HG03575 (cell line): ENCODE data around the gene PAFAH1B2.

ENCODE experiments used
- ATAC-seq: cut with Tn5 transposase; IDR thresholded peaks from one replicate; pipeline ENCODE4 v1.9.1; 2021; ENCODE audit not compliant: unreplicated experiment, insufficient number of reproducible peaks, low FRiP score; ENCODE audit errors: extremely low read depth

Gene PAFAH1B2

GRCh38 chr11:117185736-117186430 lies 41.8 kb downstream of the PAFAH1B2 start:
- no peak for ATAC-seq

DNA sequence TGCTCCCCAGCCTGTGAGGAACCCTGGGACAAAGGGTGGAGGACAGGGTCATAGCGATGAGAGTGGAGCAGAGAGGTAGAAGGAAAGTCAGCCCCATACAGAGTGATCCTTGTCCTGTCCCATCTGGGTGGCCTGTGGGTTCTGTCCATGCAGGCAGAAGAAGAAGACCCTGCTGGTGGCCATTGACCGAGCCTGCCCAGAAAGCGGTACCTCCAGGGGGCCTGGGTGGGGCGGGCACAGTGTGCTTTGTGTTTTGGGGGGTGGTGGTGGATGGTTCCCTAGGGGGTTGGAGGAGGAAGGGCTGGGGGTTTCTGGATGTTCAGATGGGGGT lies 42.3 kb downstream of the PAFAH1B2 start:
- ATAC-seq: no peak

- ATAC-seq: no peak
These were observed 42.9 kb downstream of the PAFAH1B2 start for GRCh38 chr11:117187007-117187406.

GRCh38 chr11:117187428-117187798 lies 43.3 kb downstream of the PAFAH1B2 start:
- ATAC-seq: no peak

- no peak for ATAC-seq
These were observed 43.9 kb downstream of the PAFAH1B2 start for GRCh38 chr11:117187799-117188481.

DNA sequence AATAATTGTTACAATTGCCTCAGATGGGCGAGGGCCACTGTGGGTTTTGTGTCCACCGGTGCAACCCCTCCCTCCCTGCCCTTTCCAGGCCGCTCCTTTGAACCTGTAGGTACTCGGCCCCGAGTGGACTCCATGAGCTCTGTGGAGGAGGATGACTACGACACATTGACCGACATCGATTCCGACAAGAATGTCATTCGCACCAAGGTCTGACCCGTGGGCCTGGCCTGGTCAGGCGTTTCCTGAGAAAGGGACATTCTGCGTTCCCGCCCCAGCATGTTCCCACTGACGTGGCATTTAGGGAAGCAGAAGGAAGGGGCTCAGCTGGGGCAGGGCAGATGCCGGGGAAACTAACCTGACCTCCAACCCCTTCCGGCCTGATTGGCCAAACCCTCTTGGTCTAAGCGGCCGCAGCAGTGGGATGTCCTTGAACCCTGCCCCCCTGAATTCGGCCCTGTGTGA lies 44.6 kb downstream of the PAFAH1B2 start:
- no peak for ATAC-seq

DNA sequence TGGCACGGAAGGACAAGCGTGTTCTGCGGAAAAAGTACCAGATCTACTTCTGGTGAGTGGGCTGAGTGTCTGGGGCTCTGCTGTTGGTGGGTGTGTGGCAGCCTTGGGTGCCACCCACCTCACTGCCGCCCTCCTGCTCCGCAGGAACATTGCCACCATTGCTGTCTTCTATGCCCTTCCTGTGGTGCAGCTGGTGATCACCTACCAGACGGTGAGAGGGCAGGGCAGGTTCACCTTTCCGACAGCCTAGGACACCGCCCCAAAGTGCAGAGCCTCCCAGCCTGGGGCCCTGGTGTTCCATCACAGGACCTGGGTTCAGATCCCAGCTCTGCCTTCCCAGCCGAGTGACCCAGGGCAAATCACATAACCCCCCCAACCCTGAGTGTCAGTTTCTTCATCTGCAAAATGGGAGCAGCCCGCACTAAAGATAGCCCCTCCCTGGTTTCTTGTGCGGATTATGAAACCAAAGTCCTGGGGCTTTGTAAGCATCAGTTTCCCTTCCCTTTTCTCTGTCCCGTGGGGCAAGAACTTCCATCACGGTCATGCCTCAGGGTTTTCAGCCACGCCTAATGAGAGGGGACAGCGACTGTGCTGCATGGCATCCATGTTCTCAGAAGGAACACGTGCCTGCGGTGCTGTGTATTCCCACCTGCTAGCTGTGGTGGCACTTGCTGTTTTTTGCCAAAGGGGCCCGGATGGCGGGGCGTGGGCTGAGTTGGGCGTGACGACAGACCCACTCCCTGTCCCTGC lies 45.3 kb downstream of the PAFAH1B2 start:
- ATAC-seq: no peak

DNA sequence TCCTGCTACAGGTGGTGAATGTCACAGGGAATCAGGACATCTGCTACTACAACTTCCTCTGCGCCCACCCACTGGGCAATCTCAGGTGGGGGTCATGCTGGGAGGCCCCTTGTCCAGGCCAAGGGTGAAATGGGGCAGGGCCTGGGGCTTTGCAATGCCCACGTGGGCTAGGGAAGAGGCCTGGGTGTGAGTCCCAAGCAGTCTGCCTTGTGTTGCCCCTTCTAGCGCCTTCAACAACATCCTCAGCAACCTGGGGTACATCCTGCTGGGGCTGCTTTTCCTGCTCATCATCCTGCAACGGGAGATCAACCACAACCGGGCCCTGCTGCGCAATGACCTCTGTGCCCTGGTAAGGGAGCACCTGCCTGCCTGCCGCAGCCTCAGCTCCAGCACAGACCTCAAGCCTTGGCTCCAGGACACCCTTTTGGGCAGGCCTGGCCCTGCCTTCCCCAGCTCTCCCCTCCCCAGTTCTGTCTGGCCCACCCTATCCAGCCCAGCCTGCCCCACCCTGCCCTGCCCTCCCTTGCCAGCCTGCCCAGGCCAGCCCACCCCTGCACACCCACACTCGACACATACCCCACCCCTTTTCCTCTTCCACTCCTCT lies 46.0 kb downstream of the PAFAH1B2 start:
- no peak for ATAC-seq

DNA sequence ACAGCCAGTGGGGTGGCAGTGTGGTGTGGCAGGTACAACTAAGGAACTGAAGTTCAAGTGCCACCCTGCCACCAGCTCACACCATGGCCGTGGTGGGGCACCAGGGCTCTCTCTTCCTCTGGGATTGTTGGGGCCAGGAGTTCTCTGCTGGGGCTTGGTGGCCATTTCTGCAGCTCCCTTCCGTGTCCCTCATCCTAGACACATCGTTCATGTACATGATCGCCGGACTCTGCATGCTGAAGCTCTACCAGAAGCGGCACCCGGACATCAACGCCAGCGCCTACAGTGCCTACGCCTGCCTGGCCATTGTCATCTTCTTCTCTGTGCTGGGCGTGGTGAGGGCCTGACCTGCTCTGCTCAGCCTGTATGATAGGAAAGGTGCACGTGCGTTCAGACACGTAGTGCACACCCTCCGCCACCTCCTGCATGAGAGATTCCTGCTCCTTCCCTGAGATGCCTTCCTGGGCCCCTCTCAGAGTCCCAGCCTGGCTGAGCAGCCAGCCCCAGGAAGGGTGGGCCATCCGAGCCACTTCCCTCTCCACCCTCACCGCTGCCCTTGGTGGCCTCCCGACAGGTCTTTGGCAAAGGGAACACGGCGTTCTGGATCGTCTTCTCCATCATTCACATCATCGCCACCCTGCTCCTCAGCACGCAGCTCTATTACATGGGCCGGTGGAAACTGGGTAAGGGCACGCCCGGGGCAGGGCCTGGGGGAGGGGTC lies 47.8 kb downstream of the PAFAH1B2 start:
- no peak for ATAC-seq

DNA sequence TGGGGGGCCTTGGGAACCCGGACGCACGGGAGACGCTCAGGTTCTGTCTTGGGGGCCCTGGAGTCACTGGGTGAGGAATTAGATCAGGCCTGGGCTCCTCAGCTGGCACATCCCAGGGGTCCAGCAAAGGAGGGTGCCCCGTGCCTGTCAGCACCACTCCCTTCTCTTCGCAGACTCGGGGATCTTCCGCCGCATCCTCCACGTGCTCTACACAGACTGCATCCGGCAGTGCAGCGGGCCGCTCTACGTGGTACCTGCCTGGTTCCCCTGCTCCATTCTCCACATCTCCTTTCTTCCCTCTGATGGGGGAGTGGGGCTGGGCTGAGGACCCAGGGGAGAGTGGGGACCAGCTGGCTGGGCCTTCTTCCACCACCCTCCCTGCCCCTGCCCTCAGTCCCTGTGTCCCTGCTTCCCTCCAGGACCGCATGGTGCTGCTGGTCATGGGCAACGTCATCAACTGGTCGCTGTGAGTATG lies 48.4 kb downstream of the PAFAH1B2 start:
- no peak for ATAC-seq

DNA sequence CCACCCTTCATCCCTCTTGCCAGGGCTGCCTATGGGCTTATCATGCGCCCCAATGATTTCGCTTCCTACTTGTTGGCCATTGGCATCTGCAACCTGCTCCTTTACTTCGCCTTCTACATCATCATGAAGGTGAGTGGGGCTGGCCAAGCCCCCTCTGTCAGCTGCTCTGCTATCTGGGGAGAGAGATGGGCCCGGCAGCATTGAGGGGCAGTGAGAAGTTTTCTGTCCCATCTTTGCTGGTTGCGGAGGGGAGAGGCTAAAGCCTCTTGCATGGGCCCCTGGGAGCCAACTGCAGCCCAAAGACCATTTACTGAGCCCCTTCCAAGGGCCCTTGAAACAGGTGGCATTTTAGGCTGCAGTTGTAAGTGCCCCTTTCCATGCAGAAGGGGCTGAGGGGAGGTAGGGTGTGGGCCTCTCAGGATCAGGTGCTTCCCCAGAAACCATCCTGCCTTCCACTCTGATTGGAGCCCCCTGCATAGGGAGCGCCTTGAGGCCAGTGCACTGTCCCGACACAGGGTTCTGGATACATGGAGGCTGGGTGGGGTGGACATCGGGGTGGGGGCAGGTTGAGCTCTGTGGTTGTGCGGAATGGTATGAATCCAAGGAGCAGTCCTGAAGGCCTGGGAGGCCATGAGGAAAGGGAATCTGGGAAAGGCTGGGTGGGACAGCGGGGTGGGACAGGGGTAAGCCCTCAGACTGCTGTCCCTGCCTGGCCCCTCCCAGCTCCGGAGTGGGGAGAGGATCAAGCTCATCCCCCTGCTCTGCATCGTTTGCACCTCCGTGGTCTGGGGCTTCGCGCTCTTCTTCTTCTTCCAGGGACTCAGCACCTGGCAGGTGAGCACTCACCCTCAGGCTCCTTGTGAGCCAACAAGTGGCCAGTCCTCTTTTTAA lies 49.3 kb downstream of the PAFAH1B2 start:
- no peak for ATAC-seq

GRCh38 chr11:117194267-117194666 lies 50.2 kb downstream of the PAFAH1B2 start:
- ATAC-seq: no peak

DNA sequence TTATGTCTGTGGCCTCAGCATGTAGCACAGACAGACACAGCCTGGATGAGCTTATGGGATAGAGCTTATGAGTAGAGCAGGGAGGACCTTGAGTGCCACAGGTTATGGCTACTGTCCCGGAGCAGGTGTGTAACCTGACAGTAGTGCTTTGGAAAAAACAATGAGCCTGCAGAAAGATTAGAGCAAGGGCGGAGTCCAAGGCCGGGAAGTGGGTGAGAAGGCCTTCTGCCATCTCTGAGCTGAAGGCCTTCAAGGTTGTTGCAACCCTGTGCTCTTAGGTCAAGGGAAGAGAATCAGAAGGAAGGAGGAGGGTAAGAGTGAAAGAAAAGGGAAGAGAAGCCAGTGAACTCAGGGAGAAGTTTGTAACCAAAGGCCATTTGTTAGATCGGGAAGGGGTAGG lies 51.2 kb downstream of the PAFAH1B2 start:
- no peak for ATAC-seq

GRCh38 chr11:117195761-117196160 lies 51.7 kb downstream of the PAFAH1B2 start:
- ATAC-seq: no peak

DNA sequence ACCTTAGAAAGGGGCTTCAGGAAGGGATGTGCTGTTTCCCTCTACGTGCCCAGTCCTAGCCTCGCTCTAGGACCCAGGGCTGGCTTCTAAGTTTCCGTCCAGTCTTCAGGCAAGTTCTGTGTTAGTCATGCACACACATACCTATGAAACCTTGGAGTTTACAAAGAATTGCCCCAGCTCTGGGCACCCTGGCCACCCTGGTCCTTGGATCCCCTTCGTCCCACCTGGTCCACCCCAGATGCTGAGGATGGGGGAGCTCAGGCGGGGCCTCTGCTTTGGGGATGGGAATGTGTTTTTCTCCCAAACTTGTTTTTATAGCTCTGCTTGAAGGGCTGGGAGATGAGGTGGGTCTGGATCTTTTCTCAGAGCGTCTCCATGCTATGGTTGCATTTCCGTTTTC lies 52.9 kb downstream of the PAFAH1B2 start:
- ATAC-seq: no peak

DNA sequence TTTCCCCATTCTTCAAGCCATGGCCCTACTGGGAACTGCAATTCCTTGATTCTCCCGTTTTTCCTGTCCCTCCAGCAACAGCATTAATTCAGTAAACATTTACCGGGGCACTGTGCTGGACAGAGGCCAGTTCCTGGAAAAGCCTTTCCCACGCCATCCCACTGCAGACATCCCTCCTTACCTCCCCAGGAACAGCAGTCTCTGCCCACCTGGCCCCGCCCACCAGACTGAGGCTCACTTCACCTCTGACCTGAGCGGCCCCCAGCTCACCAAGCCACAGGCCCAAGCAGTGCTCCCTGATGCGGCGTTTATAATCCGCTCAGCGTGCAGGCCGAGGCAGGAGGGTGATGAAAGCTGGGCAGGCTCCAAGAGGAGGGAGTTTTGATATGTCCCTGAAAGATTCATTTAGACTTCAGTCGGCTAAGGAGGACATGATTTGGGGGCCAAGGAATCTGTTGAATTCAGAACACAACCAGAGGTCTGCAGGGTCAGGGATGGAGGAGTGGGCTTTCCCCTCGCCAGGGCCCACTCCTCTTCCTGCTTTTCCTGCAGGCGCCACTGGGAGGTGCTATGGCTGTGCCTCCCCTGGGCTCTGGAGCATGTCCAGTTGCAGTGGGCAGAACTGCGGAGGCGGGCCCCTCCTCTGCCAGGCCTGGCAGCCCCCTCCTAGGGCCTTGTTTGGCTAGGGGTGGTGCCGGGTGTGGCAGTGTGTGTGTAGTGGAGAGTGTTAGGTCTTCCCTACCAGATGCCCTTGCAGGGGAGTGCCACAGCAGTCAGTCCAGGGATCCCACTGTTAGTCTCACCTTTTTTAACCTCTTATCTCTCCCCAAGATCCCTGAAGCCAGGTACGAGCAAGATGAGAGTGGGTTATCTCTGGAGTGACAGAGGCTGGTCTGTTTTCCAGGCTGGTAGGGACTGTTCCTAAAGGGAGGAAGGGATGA lies 53.7 kb downstream of the PAFAH1B2 start:
- no peak for ATAC-seq

GRCh38 chr11:117198613-117199012 lies 54.5 kb downstream of the PAFAH1B2 start:
- no peak for ATAC-seq
